CD14-positive monocyte (primary cell): ENCODE measurements around the gene USB1. TPM values are rescaled to one million over a fixed set of nuclear protein-coding genes. Genes with fewer than 3 reads are reported as not detected.
"Not testable (repeated sequence)": the region's sequence is repeated elsewhere in the genome, so short reads cannot be mapped to it uniquely, and the experiment has no call there.

ENCODE experiments used
- DNase-seq, 3 donors: peaks; one replicate each; pipeline ENCODE4 v3.0.0-alpha.2; 2011 to 2022
- H2AFZ ChIP-seq: 2 replicates; pipeline ENCODE4 v1.6.0; 2012; ENCODE audit warnings: mild to moderate bottlenecking, low read depth, low read length, inconsistent platforms; ENCODE audit not compliant: insufficient read depth, poor library complexity, severe bottlenecking
- H3K27ac ChIP-seq, 2 donors: 1 replicate in 1 of 2; 2 replicates in 1 of 2; pipeline ENCODE4 v1.5.1; 2012 to 2013; ENCODE audit warnings: low read length in 2 of 2, control low read depth in 1 of 2, inconsistent platforms in 1 of 2, low read depth in 1 of 2, mild to moderate bottlenecking in 1 of 2
- H3K27me3 ChIP-seq, 2 donors: one replicate each; pipeline versions ENCODE4 v1.6.0 to v1.6.1; 2011 to 2013; ENCODE audit warnings: low read length in 2 of 2; ENCODE audit not compliant: control insufficient read depth in 2 of 2, insufficient read depth in 2 of 2
- H3K36me3 ChIP-seq, 2 donors: replicated peaks in 1 of 2; 1 replicate in 1 of 2; 2 replicates in 1 of 2; pipeline versions ENCODE4 v1.5.1 to v1.6.1; 2012 to 2013; ENCODE audit warnings: low read length in 2 of 2, control low read depth in 1 of 2, inconsistent platforms in 1 of 2, mild to moderate bottlenecking in 1 of 2; ENCODE audit not compliant: insufficient read depth in 2 of 2, control insufficient read depth in 1 of 2
- H3K4me1 ChIP-seq, 2 donors: 1 replicate in 1 of 2; 2 replicates in 1 of 2; pipeline versions ENCODE4 v1.5.1 to v1.6.1; 2012 to 2013; ENCODE audit warnings: low read length in 2 of 2, control low read depth in 1 of 2, inconsistent platforms in 1 of 2, mild to moderate bottlenecking in 1 of 2, moderate library complexity in 1 of 2; ENCODE audit not compliant: insufficient read depth in 2 of 2, control insufficient read depth in 1 of 2
- H3K4me2 ChIP-seq: replicated peaks from 2 replicates; pipeline ENCODE3; 2012; ENCODE audit warnings: low read length, moderate library complexity, mild to moderate bottlenecking; ENCODE audit not compliant: poor library complexity, severe bottlenecking; ENCODE audit errors: extremely low read depth
- H3K4me3 ChIP-seq, 3 experiments: fragments of 200-600 bp in 1 of 3; sonication (generic) in 1 of 3; replicated peaks in 1 of 3; 1 replicate in 2 of 3; 2 replicates in 1 of 3; pipeline ENCODE4 v1.5.1; 2011 to 2013; ENCODE audit warnings: low read length in 3 of 3, mild to moderate bottlenecking in 3 of 3, control low read depth in 2 of 3, low read depth in 2 of 3, inconsistent platforms in 1 of 3, moderate library complexity in 1 of 3
- H3K79me2 ChIP-seq: 2 replicates; pipeline ENCODE4 v1.6.0; 2012; ENCODE audit warnings: mild to moderate bottlenecking, control low read depth, inconsistent platforms, low read length, moderate library complexity; ENCODE audit not compliant: insufficient read depth
- H3K9ac ChIP-seq: 2 replicates; pipeline ENCODE4 v1.6.0; 2017; ENCODE audit warnings: low read length, mild to moderate bottlenecking; ENCODE audit not compliant: insufficient read depth, poor library complexity, severe bottlenecking
- H3K9me3 ChIP-seq, 2 donors: replicated peaks in 1 of 2; 1 replicate in 1 of 2; 2 replicates in 1 of 2; pipeline versions ENCODE4 v1.5.1 to v1.6.1; 2012 to 2013; ENCODE audit warnings: low read length in 2 of 2, control low read depth in 1 of 2; ENCODE audit not compliant: control insufficient read depth in 1 of 2, insufficient read depth in 1 of 2
- H4K20me1 ChIP-seq: 2 replicates; pipeline ENCODE4 v1.6.0; 2012; ENCODE audit warnings: mild to moderate bottlenecking, low read length, control low read depth, moderate library complexity; ENCODE audit not compliant: insufficient read depth
- H3K27ac Mint-ChIP-seq, 7 donors: one replicate each; pipeline ENCODE4 v1.8.0; 2020; ENCODE audit warnings: mild to moderate bottlenecking in 7 of 7, mixed read lengths in 7 of 7, moderate library complexity in 6 of 7, inconsistent platforms in 2 of 7
- H3K27me3 Mint-ChIP-seq, 3 donors: one replicate each; pipeline ENCODE4 v1.8.0; 2021 to 2022; ENCODE audit warnings: low read depth in 3 of 3, mild to moderate bottlenecking in 3 of 3, mixed read lengths in 3 of 3, moderate library complexity in 3 of 3, inconsistent platforms in 1 of 3
- H3K36me3 Mint-ChIP-seq, 2 donors: one replicate each; pipeline ENCODE4 v1.8.0; 2020; ENCODE audit warnings: mixed read lengths in 2 of 2, inconsistent platforms in 1 of 2, mild to moderate bottlenecking in 1 of 2
- H3K4me1 Mint-ChIP-seq: one replicate; pipeline ENCODE4 v1.8.0; 2020; ENCODE audit warnings: mild to moderate bottlenecking, mixed read lengths
- H3K4me3 Mint-ChIP-seq, 2 donors: one replicate each; pipeline ENCODE4 v1.8.0; 2020; ENCODE audit warnings: mild to moderate bottlenecking in 2 of 2, mixed read lengths in 2 of 2, moderate library complexity in 1 of 2
- H3K9me3 Mint-ChIP-seq, 7 donors: one replicate each; pipeline ENCODE4 v1.8.0; 2020 to 2022; ENCODE audit warnings: mixed read lengths in 7 of 7, mild to moderate bottlenecking in 6 of 7, moderate library complexity in 6 of 7, inconsistent platforms in 2 of 7
- CTCF ChIP-seq: fragments of 200-600 bp; IDR thresholded peaks from one replicate; pipeline ENCODE4 v1.8.0; 2022; ENCODE audit warnings: antibody characterized with exemption, mild to moderate bottlenecking
- WGBS: methylation state at CpG from one replicate; pipeline ENCODE4 v1.1.5; 2013; ENCODE audit warnings: missing lambda C conversion rate; ENCODE audit not compliant: insufficient coverage; 5-methylcytosine and 5-hydroxymethylcytosine counted together
- intact Hi-C, 2 donors: fragments of 100-400 bp; cut with micrococcal nuclease; formaldehyde crosslinking; loops; one replicate each; pipeline versions ENCODE4 v1.15.0 to v1.15.1; 2023
- polyA plus RNA-seq, 3 donors: library from polyadenylated mRNA; depleted of rRNA in 1 of 3; unstranded in 2 of 3; stranded (reverse) in 1 of 3; fragments of 300-500 nt in 2 of 3; fragments of >200 nt in 1 of 3; fragmentation: Illumina TruSeq in 2 of 3; gene quantifications; 1 replicate in 2 of 3; 2 replicates in 1 of 3; pipeline ENCODE4 v1.2.3, GENCODE V29; 2012 to 2021

Gene USB1
- polyA plus RNA-seq, 3 donors = 25.7 to 55.7 (median 44.4) TPM

DNA sequence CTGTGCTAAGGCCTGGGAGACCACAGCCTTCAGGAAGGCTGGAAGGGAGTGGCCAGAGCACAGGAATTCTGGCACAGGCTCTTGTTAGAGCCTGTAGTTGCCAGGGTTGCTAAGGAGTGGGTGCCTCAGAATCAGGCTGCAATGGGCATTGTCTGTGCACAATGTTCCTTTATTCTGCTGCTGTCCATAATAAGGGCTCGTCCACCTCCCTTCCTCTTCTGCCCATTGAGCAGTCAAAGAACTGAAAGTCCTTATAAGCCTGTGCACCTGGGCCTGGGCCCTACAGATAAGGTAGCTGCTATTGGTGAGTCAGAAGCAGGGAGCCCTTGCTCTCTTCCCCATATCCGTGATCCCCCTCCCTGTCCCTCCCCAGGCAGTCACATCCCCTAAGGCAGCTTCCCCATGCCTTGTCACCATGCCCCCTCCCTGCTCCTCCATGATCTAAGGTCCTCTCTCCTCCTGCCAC is 24.8 kb upstream of the USB1 start:
- H3K27me3 ChIP-seq = no peaks in the 10 kb centered on the region
- Mint-ChIP-seq H3K9me3 (peaks cover 0 to 1% (median 0%) of the 10 kb centered on the region in 7 donors), H3K4me1 (peaks cover 3% of the 10 kb centered on the region), H3K4me3 (no peak overlapping the region), H3K27me3 (peaks cover 2 to 6% (median 3%) of the 10 kb centered on the region in 3 donors), H3K27ac (no peak overlapping the region), H3K36me3 (no peaks in the 10 kb centered on the region)
- H3K4me1 ChIP-seq = no peaks in the 10 kb centered on the region
- no peaks in the 10 kb centered on the region for H3K36me3 ChIP-seq
- H3K79me2 ChIP-seq = no peaks in the 10 kb centered on the region
- DNase-seq = no peak
- no peaks in the 10 kb centered on the region for H3K9me3 ChIP-seq
- H3K9ac ChIP-seq = no peak overlapping the region
- no peaks in the 10 kb centered on the region for H4K20me1 ChIP-seq
- no peak for TF ChIP-seq CTCF
- intact Hi-C loops = no loop called here
- H3K4me3 ChIP-seq = no peak overlapping the region
- no peak overlapping the region for H3K27ac ChIP-seq
- H2AFZ ChIP-seq = no peak overlapping the region
- WGBS = no CpG with 5 or more reads among the region's 2 CpGs
- no peak overlapping the region for H3K4me2 ChIP-seq

DNA sequence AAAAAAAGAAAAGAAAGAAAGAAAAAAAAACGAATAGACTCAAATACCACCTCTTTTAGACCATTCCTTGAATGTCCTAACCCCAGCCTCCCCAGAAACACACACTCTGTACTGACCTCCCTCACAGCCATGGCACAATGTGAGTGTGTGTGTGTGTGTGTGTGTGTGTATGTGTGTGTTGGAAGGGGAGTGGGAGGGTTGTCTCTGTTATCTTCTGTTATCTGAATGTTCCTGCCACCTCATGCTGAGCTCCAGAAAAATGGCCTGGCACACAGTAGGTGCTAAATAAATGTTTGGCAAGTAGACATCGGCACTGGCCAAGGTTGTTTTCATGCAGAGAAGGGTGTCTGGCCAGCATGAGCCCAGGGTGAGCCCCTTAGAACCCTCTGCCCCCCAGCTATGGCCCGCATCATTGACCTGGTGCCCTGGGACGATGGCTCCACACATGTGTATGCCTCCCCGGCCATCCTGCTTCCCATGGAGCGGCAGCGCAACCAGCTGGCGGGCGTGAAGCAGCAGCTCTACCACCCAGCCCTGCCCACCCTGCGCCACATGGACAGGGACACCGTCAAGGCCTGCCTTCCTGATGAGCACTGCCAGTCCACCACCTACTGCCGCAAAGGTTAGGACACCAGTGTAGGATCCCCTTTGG is 23.7 kb upstream of the USB1 start:
- H3K9me3 Mint-ChIP-seq = no peaks in the 10 kb centered on the region
- no peak overlapping the region for H3K4me3 Mint-ChIP-seq
- Histone ChIP-seq H3K79me2 (no peaks in the 10 kb centered on the region), H3K36me3 (no peaks in the 10 kb centered on the region), H3K4me1 (no peaks in the 10 kb centered on the region), H3K4me2 (no peak overlapping the region), H3K4me3 (no peak overlapping the region), H2AFZ (no peak overlapping the region), H3K9ac (no peak overlapping the region), H3K27me3 (no peaks in the 10 kb centered on the region), H4K20me1 (no peaks in the 10 kb centered on the region), H3K9me3 (no peaks in the 10 kb centered on the region), H3K27ac (no peak overlapping the region)
- WGBS = 89% methylated on average over 10 of the region's 12 CpGs
- H3K27me3 Mint-ChIP-seq = peaks cover 2 to 8% (median 6%) of the 10 kb centered on the region in 3 donors
- intact Hi-C loops = no loop called here
- no peaks in the 10 kb centered on the region for H3K36me3 Mint-ChIP-seq
- no peak overlapping the region for H3K27ac Mint-ChIP-seq
- no peaks in the 10 kb centered on the region for H3K4me1 Mint-ChIP-seq
- TF ChIP-seq CTCF = no peak
- no peak for DNase-seq

DNA sequence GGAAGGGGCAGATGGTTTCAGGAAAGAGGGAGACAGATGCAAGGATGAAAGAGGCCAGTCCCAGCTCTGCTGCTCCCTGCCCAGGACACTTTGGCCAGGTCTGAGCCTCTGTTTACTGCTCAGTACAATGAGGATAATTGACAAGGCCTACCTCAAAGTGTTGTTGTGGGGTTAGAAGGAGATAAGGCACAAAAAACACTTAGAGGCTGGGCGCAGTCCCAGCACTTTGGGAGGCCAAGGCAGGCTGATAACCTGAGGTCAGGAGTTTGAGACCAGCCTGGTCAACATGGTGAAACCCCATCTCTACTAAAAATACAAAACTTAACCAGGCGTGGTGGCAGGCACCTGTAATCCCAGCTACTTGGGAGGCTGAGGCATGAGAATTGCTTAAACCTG is 23.1 kb upstream of the USB1 start:
- H3K9ac ChIP-seq, H3K27me3 Mint-ChIP-seq, H3K4me1 Mint-ChIP-seq, H3K4me1 ChIP-seq, H3K36me3 Mint-ChIP-seq, intact Hi-C loops, H3K4me2 ChIP-seq, H3K36me3 ChIP-seq, H3K9me3 Mint-ChIP-seq, H3K79me2 ChIP-seq, H3K4me3 Mint-ChIP-seq, DNase-seq, H3K27ac ChIP-seq, H3K4me3 ChIP-seq, H3K27me3 ChIP-seq, H2AFZ ChIP-seq, H4K20me1 ChIP-seq, H3K27ac Mint-ChIP-seq, H3K9me3 ChIP-seq: not testable (repeated sequence)
- 86% methylated on average over 1 of the region's 2 CpGs for WGBS
